GM12891 (cell line): Measurements from ENCODE around the gene AXIN1.
"Not testable (repeated sequence)": the region's sequence is repeated elsewhere in the genome, so short reads cannot be mapped to it uniquely, and the experiment has no call there.

ENCODE experiments used
- POLR2A ChIP-seq: IDR thresholded peaks from 2 replicates; pipeline ENCODE4 v1.6.1; 2011; ENCODE audit warnings: low read depth, low read length, control low read depth
- POLR2AphosphoS5 ChIP-seq: IDR thresholded peaks from 2 replicates; pipeline ENCODE4 v1.6.1; 2011; ENCODE audit warnings: low read depth, low read length, control low read depth
- SPI1 ChIP-seq: IDR thresholded peaks from 2 replicates; pipeline ENCODE4 v1.6.1; 2011; ENCODE audit warnings: low read depth, low read length, control low read depth
- TAF1 ChIP-seq: IDR thresholded peaks from 2 replicates; pipeline ENCODE4 v1.6.1; 2011; ENCODE audit warnings: low read depth, low read length, control low read depth

DNA sequence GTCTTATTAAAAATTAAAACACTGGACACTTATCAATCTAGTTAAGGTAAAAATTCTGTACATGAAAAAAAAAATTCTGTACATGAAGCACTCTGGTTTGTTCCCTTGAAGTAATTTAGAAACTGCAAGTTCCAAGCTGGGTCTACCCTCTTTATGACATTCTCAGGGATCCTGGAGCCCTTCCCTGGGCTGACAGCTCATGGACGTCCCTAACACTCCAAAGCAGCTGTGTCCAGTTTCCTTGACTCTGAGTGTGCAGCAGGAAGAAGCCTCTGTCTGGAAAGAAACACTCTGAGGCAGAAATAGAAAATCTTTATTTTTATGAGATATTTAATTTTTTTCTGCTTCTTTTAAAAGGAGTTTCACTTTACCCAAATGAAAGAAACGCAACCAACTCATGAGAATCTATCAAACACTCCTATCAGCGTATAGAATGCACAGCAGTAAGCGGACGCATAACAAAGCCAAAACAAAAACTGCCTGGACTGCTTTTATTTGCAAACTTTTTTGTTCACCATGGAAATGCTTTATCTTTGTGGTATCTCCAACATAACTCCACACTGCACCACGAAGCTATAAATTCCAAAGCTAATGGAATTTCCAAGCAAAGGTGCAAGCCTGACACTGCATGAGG is 21.2 kb downstream of the AXIN1 start:
- not testable (repeated sequence) for TF ChIP-seq POLR2AphosphoS5, TAF1, POLR2A, SPI1
